Astrocyte of the spinal cord (primary cell): ENCODE measurements around the gene INPP5F.

Experiments
- DNase-seq: peaks from one replicate; pipeline ENCODE4 v3.0.0; 2011; ENCODE audit warnings: low read depth, low spot score
- H3K4me3 ChIP-seq: 2 replicates; pipeline ENCODE4 v1.5.1; 2011; ENCODE audit warnings: low read depth, mild to moderate bottlenecking, low read length, moderate library complexity
- CTCF ChIP-seq: IDR thresholded peaks from 2 replicates; pipeline ENCODE4 v1.5.1; 2012; ENCODE audit warnings: low read depth, mild to moderate bottlenecking, low read length, inconsistent platforms
- in situ Hi-C: cut with HindIII; loops from 2 replicates; pipeline ENCODE4 v1.10.0; 2017; ENCODE audit warnings: low sequenced_read_pairs

Gene INPP5F

GRCh38 chr10:119694608-119695007 is 31.2 kb upstream of the INPP5F start:
- no peak overlapping the region for H3K4me3 ChIP-seq
- in situ Hi-C loops: no loop called here
- TF ChIP-seq CTCF: no peak
- no peak for DNase-seq

GRCh38 chr10:119700321-119700954 is 25.4 kb upstream of the INPP5F start:
- TF ChIP-seq CTCF: no peak
- in situ Hi-C loops: no loop called here
- no peak for DNase-seq
- no peak overlapping the region for H3K4me3 ChIP-seq

DNA sequence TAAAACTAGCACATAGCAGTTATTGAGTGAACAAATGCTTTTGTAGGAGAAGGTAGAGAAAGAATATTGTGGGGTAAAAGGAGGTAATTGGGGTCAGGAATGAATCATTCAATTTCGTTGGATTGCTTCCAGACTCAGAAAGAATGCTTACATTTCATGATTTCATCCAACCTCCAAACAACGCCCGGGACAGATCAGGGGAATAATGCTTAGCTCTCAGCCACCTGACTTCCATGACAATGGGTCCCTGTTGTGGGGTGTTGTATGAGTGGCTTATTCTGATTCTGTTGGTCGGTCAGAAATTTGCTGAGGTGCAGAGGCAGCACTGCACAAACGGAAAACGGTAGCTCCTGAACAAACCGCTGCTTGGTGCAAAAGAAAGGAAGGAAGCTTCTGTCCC is 24.0 kb upstream of the INPP5F start:
- peak; percentile 27 for DNase-seq
- no peak for TF ChIP-seq CTCF

DNA sequence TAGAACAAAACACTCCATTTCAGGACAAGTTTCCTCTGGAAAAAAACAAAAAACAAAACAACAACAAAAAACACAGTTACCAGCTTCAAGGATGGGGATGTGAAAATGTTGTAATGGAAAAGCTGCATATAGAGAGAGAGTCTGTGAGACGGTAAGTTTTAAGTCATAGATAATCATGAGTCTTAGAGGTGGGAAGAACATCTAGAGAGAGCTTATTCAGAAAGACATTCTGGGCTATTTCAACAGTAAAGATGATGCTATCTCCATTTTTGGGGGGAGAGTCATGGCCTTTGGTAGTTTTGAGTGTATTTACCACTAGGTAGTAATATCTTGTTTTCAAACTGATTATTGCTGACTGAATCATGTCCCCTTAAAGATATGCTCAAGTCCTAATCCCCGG is 23.3 kb upstream of the INPP5F start:
- in situ Hi-C loops: no loop called here
- no peak for TF ChIP-seq CTCF
- no peak overlapping the region for H3K4me3 ChIP-seq
- no peak for DNase-seq

More for the DNA sequence above, 24.0 kb upstream of the INPP5F start:
- no peak overlapping the region for H3K4me3 ChIP-seq
- in situ Hi-C loops: no loop called here

DNA sequence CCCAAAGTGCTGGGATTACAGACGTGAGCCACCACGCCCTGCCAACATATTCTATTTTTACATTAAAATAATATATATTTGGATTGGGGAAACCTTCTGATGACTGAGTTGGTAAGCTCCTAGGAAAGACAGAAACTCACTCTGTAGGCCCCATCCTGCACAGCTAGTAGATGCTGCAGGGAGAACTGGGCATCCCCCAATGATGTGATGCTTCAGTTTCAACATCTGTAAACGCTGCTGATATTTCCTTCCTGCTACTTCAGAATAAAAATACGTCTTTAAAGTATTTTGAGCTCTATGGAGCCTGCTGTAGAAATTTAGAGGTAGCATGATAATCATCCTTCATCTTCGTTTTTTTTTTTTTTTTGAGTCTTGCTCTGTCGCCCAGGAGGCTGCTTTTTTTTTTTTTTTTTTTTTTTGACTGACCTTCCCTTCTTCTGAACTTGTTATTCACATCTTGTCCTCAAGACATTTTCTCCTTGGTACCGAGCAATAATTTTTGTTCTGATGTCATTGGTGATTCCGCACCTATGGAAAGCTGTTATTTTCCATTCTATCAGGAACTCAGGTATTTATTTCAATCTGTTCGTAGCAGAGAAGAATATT is 21.8 kb upstream of the INPP5F start:
- no peak for TF ChIP-seq CTCF
- no peak for DNase-seq
- no peak overlapping the region for H3K4me3 ChIP-seq
- in situ Hi-C loops: no loop called here

DNA sequence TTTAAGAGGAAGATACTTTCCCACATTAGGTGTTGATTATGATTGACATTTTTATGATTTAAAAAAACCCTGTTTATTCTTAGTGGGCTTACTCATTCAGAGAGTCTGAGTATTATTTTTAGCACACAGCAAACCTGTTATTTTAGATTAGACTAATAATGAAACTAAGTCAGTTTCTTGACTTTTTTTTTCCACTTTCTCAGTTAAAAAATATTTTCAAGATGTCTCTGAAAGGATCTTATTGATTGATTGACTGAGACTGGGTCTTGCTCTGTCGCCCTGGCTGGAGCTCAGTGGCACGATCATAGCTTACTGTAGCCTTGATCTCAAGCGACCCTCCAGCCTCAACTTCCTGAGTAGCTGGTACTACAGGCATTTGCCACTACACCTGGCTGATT is 20.4 kb upstream of the INPP5F start:
- in situ Hi-C loops: no loop called here
- H3K4me3 ChIP-seq: no peak overlapping the region
- no peak for DNase-seq
- TF ChIP-seq CTCF: no peak
